HepG2 (cell line): Measurements from ENCODE around the gene WBP1. TPM values are rescaled to one million over a fixed set of nuclear protein-coding genes. Genes with fewer than 3 reads are reported as not detected.

ENCODE experiments used
- ADNP ChIP-seq: sonication (generic); formaldehyde crosslinking; IDR thresholded peaks from 2 replicates; pipeline ENCODE4 v1.4.0; 2020; ENCODE audit warnings: missing genetic modification reagents
- CBFB ChIP-seq: sonication (generic); formaldehyde crosslinking; IDR thresholded peaks from 2 replicates; pipeline ENCODE4 v1.4.0; 2020; ENCODE audit warnings: missing genetic modification reagents
- CC2D1A ChIP-seq: sonication (generic); formaldehyde crosslinking; IDR thresholded peaks from 2 replicates; pipeline ENCODE4 v1.8.1; 2023; ENCODE audit warnings: mild to moderate bottlenecking, missing genetic modification reagents
- CREM ChIP-seq, 2 experiments: sonication (generic) in 1 of 2; formaldehyde crosslinking in 1 of 2; IDR thresholded peaks; 2 replicates each; pipeline versions ENCODE4 v1.4.0 to v1.6.1; 2016 to 2020; ENCODE audit warnings: antibody characterized with exemption in 1 of 2, mild to moderate bottlenecking in 1 of 2, missing genetic modification reagents in 1 of 2
- ERF ChIP-seq: IDR thresholded peaks from 2 replicates; pipeline ENCODE4 v1.6.1; 2018; ENCODE audit warnings: missing biosample characterization, missing genetic modification reagents
- EZH2 ChIP-seq: conservative IDR thresholded peaks from 2 replicates; pipeline ENCODE4 v1.6.1; 2012; ENCODE audit warnings: mild to moderate bottlenecking, low read depth, low read length, moderate library complexity
- FOSL1 ChIP-seq: sonication (generic); formaldehyde crosslinking; IDR thresholded peaks from 2 replicates; pipeline ENCODE4 v1.9.0; 2021; ENCODE audit warnings: missing genetic modification reagents, borderline replicate concordance
- GZF1 ChIP-seq: sonication (generic); formaldehyde crosslinking; IDR thresholded peaks from 2 replicates; pipeline ENCODE4 v1.5.1; 2020; ENCODE audit warnings: mild to moderate bottlenecking, missing genetic modification reagents
- MIER2 ChIP-seq: IDR thresholded peaks from 2 replicates; pipeline ENCODE4 v1.6.1; 2016; ENCODE audit warnings: missing biosample characterization, missing genetic modification reagents
- NAIF1 ChIP-seq: sonication (generic); formaldehyde crosslinking; IDR thresholded peaks from 2 replicates; pipeline ENCODE4 v1.5.0; 2020; ENCODE audit warnings: mild to moderate bottlenecking, missing genetic modification reagents, borderline replicate concordance
- RARG ChIP-seq: sonication (generic); formaldehyde crosslinking; IDR thresholded peaks from 2 replicates; pipeline ENCODE4 v1.4.0; 2020; ENCODE audit warnings: low read depth, mild to moderate bottlenecking, missing genetic modification reagents
- RBFOX2 ChIP-seq: fragments of 200-400 bp; formaldehyde crosslinking; IDR thresholded peaks from 2 replicates; pipeline ENCODE4 v1.6.1; 2017; ENCODE audit warnings: low read depth, mild to moderate bottlenecking, low read length
- RFX1 ChIP-seq: fragments of 450-650 bp; IDR thresholded peaks from 2 replicates; pipeline ENCODE4 v1.6.1; 2017
- RORA ChIP-seq: sonication (generic); formaldehyde crosslinking; IDR thresholded peaks from 2 replicates; pipeline ENCODE4 v1.5.0; 2020; ENCODE audit warnings: mild to moderate bottlenecking, missing genetic modification reagents, moderate library complexity
- RXRB ChIP-seq: IDR thresholded peaks from 2 replicates; pipeline ENCODE4 v1.6.1; 2016; ENCODE audit warnings: borderline replicate concordance, missing genetic modification reagents, missing compliant biosample characterization
- TBX2 ChIP-seq: sonication (generic); formaldehyde crosslinking; IDR thresholded peaks from 2 replicates; pipeline ENCODE4 v1.5.0; 2020; ENCODE audit warnings: missing genetic modification reagents, mild to moderate bottlenecking, borderline replicate concordance
- ZBTB1 ChIP-seq: sonication (generic); formaldehyde crosslinking; IDR thresholded peaks from 2 replicates; pipeline ENCODE4 v1.4.0; 2020; ENCODE audit warnings: missing genetic modification reagents, borderline replicate concordance
- ZNF124 ChIP-seq: sonication (generic); formaldehyde crosslinking; IDR thresholded peaks from 2 replicates; pipeline ENCODE4 v1.4.0; 2020; ENCODE audit warnings: missing genetic modification reagents
- ZNF17 ChIP-seq: sonication (generic); formaldehyde crosslinking; IDR thresholded peaks from 2 replicates; pipeline ENCODE4 v1.5.0; 2020; ENCODE audit warnings: mild to moderate bottlenecking, missing genetic modification reagents
- ZNF20 ChIP-seq: sonication (generic); formaldehyde crosslinking; IDR thresholded peaks from 2 replicates; pipeline ENCODE4 v1.4.0; 2020; ENCODE audit warnings: mild to moderate bottlenecking, moderate library complexity, missing genetic modification reagents
- ZNF530 ChIP-seq: sonication (generic); formaldehyde crosslinking; IDR thresholded peaks from 2 replicates; pipeline ENCODE4 v1.5.0; 2020; ENCODE audit warnings: low read depth, mild to moderate bottlenecking, missing genetic modification reagents
- ZNF720 ChIP-seq: sonication (generic); formaldehyde crosslinking; IDR thresholded peaks from 2 replicates; pipeline ENCODE4 v1.4.0; 2020; ENCODE audit warnings: missing genetic modification reagents
- polyA plus RNA-seq, 8 experiments: library from polyadenylated mRNA; depleted of rRNA in 3 of 8; stranded (reverse) in 7 of 8; unstranded in 1 of 8; fragments of >200 nt; fragmentation: Illumina TruSeq in 4 of 8; extraction: Trizol in 4 of 8; gene quantifications; 2 replicates each; pipeline versions ENCODE4 v1.2.1 to v1.2.3, GENCODE V29; 2011 to 2016; ENCODE audit warnings: low read depth in 4 of 8, missing spikeins in 1 of 8, mixed read lengths in 1 of 8; ENCODE audit not compliant: insufficient read depth in 1 of 8
- total RNA-seq, 5 experiments: library from RNA; depleted of rRNA; stranded (reverse); fragments of >200 nt; fragmentation: Illumina TruSeq; extraction: Trizol; gene quantifications; 2 replicates each; pipeline ENCODE4 v1.2.3, GENCODE V29; 2016; ENCODE audit warnings: low read depth in 1 of 5
- TF ChIP-seq, protein P1 (sequence below): sonication (generic); formaldehyde crosslinking; IDR thresholded peaks from 2 replicates; pipeline ENCODE4 v1.5.0; 2020; ENCODE audit warnings: missing genetic modification reagents
- TF ChIP-seq, protein P2 (sequence below): IDR thresholded peaks from 2 replicates; pipeline ENCODE4 v1.6.1; 2016; ENCODE audit warnings: low read depth, control low read depth
- TF ChIP-seq, protein P3 (sequence below): sonication (generic); formaldehyde crosslinking; IDR thresholded peaks from 2 replicates; pipeline ENCODE4 v1.4.0; 2020; ENCODE audit warnings: mild to moderate bottlenecking, missing genetic modification reagents

Gene WBP1
- total and polyA plus RNA-seq, 2 of the 13 experiments (the other 11 are each of a cell fraction or from before 2014, with no cell fraction given), result 38.8 to 85.7 TPM

DNA sequence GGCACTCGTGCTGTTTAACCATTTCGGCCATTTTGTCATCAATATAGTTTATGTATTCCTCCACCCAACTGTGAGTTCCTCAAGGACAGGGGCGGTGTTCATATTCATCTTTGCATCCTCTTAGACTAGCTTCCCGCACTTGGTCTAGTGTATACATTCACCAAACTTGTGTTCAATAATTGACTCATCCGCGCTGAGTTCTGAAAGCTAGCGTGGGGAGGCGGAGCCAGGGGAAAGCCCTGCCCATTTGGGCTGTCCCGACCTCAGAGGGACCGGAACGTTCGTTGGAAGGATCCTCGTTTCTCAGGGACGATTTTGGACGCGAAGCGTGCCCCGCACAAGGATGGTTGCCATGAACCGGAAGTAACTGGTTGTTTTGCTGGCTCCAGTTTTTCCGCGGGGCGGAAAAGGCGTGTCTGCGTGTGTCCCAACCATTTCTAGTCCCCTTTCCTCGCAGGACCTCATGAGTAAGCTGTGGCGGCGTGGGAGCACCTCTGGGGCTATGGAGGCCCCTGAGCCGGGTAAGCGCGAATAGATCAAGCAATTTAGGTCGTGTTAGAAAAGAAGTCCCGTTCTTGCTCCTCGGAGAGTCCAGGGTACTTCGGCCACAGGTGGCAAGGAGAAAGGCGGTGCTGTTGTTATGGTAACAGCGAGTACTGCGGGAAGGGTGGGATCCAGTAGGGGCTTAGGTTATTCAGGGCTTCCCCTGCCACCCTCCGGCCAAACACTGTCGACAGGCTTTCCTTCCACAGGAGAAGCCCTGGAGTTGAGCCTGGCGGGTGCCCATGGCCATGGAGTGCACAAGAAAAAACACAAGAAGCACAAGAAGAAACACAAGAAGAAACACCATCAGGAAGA, 3.4 kb upstream of the WBP1 start, which contains the start of gene INO80B (continued):
- TF ChIP-seq, protein P1, sequence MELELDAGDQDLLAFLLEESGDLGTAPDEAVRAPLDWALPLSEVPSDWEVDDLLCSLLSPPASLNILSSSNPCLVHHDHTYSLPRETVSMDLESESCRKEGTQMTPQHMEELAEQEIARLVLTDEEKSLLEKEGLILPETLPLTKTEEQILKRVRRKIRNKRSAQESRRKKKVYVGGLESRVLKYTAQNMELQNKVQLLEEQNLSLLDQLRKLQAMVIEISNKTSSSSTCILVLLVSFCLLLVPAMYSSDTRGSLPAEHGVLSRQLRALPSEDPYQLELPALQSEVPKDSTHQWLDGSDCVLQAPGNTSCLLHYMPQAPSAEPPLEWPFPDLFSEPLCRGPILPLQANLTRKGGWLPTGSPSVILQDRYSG (CRISPR knock-in tag), result no peak
- TF ChIP-seq ZNF124 (CRISPR knock-in tag) (peak; percentile 94), RXRB (CRISPR knock-in tag) (peak; percentile 92), ERF (CRISPR knock-in tag) (peak; percentile 99), NAIF1 (peak; percentile 96), GZF1 (CRISPR knock-in tag) (0 out of 2 replicates have a peak, but pooled peaks have one; percentile 79), ZNF530 (CRISPR knock-in tag) (no peak), ZNF720 (CRISPR knock-in tag) (0 out of 2 replicates have a peak, but pooled peaks have one; percentile 46), FOSL1 (no peak), MIER2 (CRISPR knock-in tag) (peak; percentile 87), ZNF17 (CRISPR knock-in tag) (no peak), RBFOX2 (no peak), TBX2 (peak; percentile 85), ZBTB1 (CRISPR knock-in tag) (no peak), CC2D1A (CRISPR knock-in tag) (0 out of 2 replicates have a peak, but pooled peaks have one; percentile 81), CBFB (peak; percentile 95), RFX1 (peak; percentile 93), RORA (CRISPR knock-in tag) (no peak), ZNF20 (CRISPR knock-in tag) (no peak), RARG (no peak), CREM (IDR thresholded peaks at IDR 0.05) (peak; percentile 98), CREM (CRISPR knock-in tag; IDR thresholded peaks at IDR 0.05) (no peak), ADNP (no peak), EZH2 (no peak)
- TF ChIP-seq, protein P2, sequence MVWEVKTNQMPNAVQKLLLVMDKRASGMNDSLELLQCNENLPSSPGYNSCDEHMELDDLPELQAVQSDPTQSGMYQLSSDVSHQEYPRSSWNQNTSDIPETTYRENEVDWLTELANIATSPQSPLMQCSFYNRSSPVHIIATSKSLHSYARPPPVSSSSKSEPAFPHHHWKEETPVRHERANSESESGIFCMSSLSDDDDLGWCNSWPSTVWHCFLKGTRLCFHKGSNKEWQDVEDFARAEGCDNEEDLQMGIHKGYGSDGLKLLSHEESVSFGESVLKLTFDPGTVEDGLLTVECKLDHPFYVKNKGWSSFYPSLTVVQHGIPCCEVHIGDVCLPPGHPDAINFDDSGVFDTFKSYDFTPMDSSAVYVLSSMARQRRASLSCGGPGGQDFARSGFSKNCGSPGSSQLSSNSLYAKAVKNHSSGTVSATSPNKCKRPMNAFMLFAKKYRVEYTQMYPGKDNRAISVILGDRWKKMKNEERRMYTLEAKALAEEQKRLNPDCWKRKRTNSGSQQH (CRISPR knock-in tag), result peak; percentile 98
- TF ChIP-seq, protein P3, sequence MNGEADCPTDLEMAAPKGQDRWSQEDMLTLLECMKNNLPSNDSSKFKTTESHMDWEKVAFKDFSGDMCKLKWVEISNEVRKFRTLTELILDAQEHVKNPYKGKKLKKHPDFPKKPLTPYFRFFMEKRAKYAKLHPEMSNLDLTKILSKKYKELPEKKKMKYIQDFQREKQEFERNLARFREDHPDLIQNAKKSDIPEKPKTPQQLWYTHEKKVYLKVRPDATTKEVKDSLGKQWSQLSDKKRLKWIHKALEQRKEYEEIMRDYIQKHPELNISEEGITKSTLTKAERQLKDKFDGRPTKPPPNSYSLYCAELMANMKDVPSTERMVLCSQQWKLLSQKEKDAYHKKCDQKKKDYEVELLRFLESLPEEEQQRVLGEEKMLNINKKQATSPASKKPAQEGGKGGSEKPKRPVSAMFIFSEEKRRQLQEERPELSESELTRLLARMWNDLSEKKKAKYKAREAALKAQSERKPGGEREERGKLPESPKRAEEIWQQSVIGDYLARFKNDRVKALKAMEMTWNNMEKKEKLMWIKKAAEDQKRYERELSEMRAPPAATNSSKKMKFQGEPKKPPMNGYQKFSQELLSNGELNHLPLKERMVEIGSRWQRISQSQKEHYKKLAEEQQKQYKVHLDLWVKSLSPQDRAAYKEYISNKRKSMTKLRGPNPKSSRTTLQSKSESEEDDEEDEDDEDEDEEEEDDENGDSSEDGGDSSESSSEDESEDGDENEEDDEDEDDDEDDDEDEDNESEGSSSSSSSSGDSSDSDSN (CRISPR knock-in tag), result peak; percentile 91
